Heart left ventricle (tissue), 13 donors: ENCODE data around the gene CKAP5.
"Not testable (repeated sequence)": the region's sequence is repeated elsewhere in the genome, so short reads cannot be mapped to it uniquely, and the experiment has no call there.

Source experiments
- POLR2A ChIP-seq, 2 donors: fragments of 450-650 bp; IDR thresholded peaks; one replicate each; pipeline ENCODE4 v1.6.1; 2017; ENCODE audit warnings: antibody characterized with exemption in 2 of 2, mild to moderate bottlenecking in 2 of 2, moderate library complexity in 2 of 2
- TF ChIP-seq, protein P1 (sequence below), 12 donors: fragments of 200-600 bp; sonication (generic) in 4 of 12; IDR thresholded peaks; one replicate each; pipeline versions ENCODE4 v1.5.0 to v1.8.0; 2018 to 2022; ENCODE audit warnings: antibody characterized with exemption in 12 of 12, mild to moderate bottlenecking in 5 of 12
- donor health status: ischemic (EF 13 %, LVEDD 7.1; RV severe dilation, severe dysfunction).
- donor health status: DM: no; HTN: yes; CAD: no.
- donor health status: DM: no; HTN: no; CAD: no.
- donor health status: ischemic (EF 25% LVEDD 6.9; RV normal size, moderate dysfunction).
- donor health status: ischemic (EF 25% LVEDD 5.7; RV mildly dilated, moderate dysfunction).
- donor health status: ischemic (EF 35%, LVEDD 5.7; RV mildly dilated, moderate dysfunction).
- donor health status: nonischemic (EF 11% LVEDD 7.7; RV severe dilation, severe dysfunction).
- donor health status: DM: yes; HTN: yes; CAD: no.
- donor health status: PGD.
- donor health status: ischemic (EF 29% LVEDD 5.4; RV normal size, mild dysfunction).
- donor health status: nonischemic (EF 23%, LVEDD 6.1; RV moderate dilation, normal function).

- TF ChIP-seq, protein P1, sequence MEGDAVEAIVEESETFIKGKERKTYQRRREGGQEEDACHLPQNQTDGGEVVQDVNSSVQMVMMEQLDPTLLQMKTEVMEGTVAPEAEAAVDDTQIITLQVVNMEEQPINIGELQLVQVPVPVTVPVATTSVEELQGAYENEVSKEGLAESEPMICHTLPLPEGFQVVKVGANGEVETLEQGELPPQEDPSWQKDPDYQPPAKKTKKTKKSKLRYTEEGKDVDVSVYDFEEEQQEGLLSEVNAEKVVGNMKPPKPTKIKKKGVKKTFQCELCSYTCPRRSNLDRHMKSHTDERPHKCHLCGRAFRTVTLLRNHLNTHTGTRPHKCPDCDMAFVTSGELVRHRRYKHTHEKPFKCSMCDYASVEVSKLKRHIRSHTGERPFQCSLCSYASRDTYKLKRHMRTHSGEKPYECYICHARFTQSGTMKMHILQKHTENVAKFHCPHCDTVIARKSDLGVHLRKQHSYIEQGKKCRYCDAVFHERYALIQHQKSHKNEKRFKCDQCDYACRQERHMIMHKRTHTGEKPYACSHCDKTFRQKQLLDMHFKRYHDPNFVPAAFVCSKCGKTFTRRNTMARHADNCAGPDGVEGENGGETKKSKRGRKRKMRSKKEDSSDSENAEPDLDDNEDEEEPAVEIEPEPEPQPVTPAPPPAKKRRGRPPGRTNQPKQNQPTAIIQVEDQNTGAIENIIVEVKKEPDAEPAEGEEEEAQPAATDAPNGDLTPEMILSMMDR (IDR thresholded peaks at IDR 0.05) = not testable (repeated sequence)
- not testable (repeated sequence) for TF ChIP-seq POLR2A (IDR thresholded peaks at IDR 0.05)
These were observed 136.7 kb downstream of the CKAP5 start for GRCh38 chr11:46709351-46709750.
